Astrocyte of the spinal cord (primary cell): ENCODE measurements around the gene STK35.

Source experiments
- DNase-seq: peaks from one replicate; pipeline ENCODE4 v3.0.0; 2011; ENCODE audit warnings: low read depth, low spot score
- H3K4me3 ChIP-seq: 2 replicates; pipeline ENCODE4 v1.5.1; 2011; ENCODE audit warnings: low read depth, mild to moderate bottlenecking, low read length, moderate library complexity
- CTCF ChIP-seq: IDR thresholded peaks from 2 replicates; pipeline ENCODE4 v1.5.1; 2012; ENCODE audit warnings: low read depth, mild to moderate bottlenecking, low read length, inconsistent platforms
- in situ Hi-C: cut with HindIII; loops from 2 replicates; pipeline ENCODE4 v1.10.0; 2017; ENCODE audit warnings: low sequenced_read_pairs

Gene STK35

GRCh38 chr20:2088891-2089290 lies 12.7 kb upstream of the STK35 start:
- in situ Hi-C loops = no loop called here
- no peak for DNase-seq
- TF ChIP-seq CTCF = no peak
- H3K4me3 ChIP-seq = no peak overlapping the region

- no peak for DNase-seq
- no peak overlapping the region for H3K4me3 ChIP-seq
- TF ChIP-seq CTCF = no peak
- in situ Hi-C loops = no loop called here
Observed at GRCh38 chr20:2089447-2089846, 12.2 kb upstream of the STK35 start.

GRCh38 chr20:2093159-2093781 lies 8.4 kb upstream of the STK35 start:
- in situ Hi-C loops = no loop called here
- peak; percentile 58 for TF ChIP-seq CTCF
- no peak overlapping the region for H3K4me3 ChIP-seq
- DNase-seq = no peak

- no peak for TF ChIP-seq CTCF
- in situ Hi-C loops = no loop called here
Observed at GRCh38 chr20:2093883-2094282, 7.7 kb upstream of the STK35 start.

GRCh38 chr20:2101865-2102584 lies 398 bp downstream of the STK35 start:
- in situ Hi-C loops = no loop called here
- TF ChIP-seq CTCF = no peak
- H3K4me3 ChIP-seq = peak overlapping the region; percentile 67
- peak; percentile 96 for DNase-seq

More at GRCh38 chr20:2093883-2094282, 7.7 kb upstream of the STK35 start:
- no peak for DNase-seq
- H3K4me3 ChIP-seq = no peak overlapping the region

- DNase-seq = peak; percentile 93
- H3K4me3 ChIP-seq = peak overlapping the region; percentile 67
- in situ Hi-C loops = no loop called here
- no peak for TF ChIP-seq CTCF
Observed at GRCh38 chr20:2102585-2103460, 1.2 kb downstream of the STK35 start.
